ENCODE results near the gene PRDM16. TPM values are rescaled to one million over a fixed set of nuclear protein-coding genes. Genes with fewer than 3 reads are reported as not detected.

PRDM16 gene
- total and polyA plus RNA-seq, 2 of the 8 experiments (the other 6 are each of a cell fraction or from before 2014, with no cell fraction given) = 0.39 to 0.43 TPM

GRCh38 chr1:3398396-3399140 is 329.6 kb downstream of the PRDM16 start (continued):
- no peak for TF ChIP-seq RNF2 (IDR thresholded peaks at IDR 0.05; ENCODE audit: borderline replicate concordance, low read depth, low read length, missing control alignments, poor library complexity, severe bottlenecking)

Measured in H1 (cell line).